PC-9 (cell line): Measurements from ENCODE around the gene TP53BP1. TPM values are rescaled to one million over a fixed set of nuclear protein-coding genes. Genes with fewer than 3 reads are reported as not detected.
"Not testable (repeated sequence)": the region's sequence is repeated elsewhere in the genome, so short reads cannot be mapped to it uniquely, and the experiment has no call there.

ENCODE experiments used
- BruUV-seq: library from RNA; stranded (reverse); fragments of 400-500 nt; replicated peaks from 2 replicates; lab custom pipeline; 2021; lab: Mats Ljungman, UMichigan
- CTCF ChIA-PET: fragments of 300-600 bp; sonication (Branson Sonifier 250); formaldehyde crosslinking; loops from one replicate; lab custom pipeline; 2022; ENCODE audit warnings: antibody characterized with exemption; lab: Charles Lee
- POLR2A ChIA-PET: fragments of 300-600 bp; sonication (Branson Sonifier 250); formaldehyde crosslinking; loops from one replicate; lab custom pipeline; 2022; ENCODE audit warnings: antibody characterized with exemption; ENCODE audit not compliant: unreplicated experiment; lab: Charles Lee
- DNase-seq, 2 experiments: peaks; one replicate each; pipeline versions ENCODE4 v3.0.0 to v3.0.0-alpha.2; 2015 to 2022; ENCODE audit warnings: mixed read lengths in 1 of 2
- H2AFZ ChIP-seq: fragments of 200-600 bp; sonication (generic); 2 replicates; pipeline ENCODE4 v1.8.1; 2017; ENCODE audit warnings: antibody characterized with exemption
- H3F3A ChIP-seq: fragments of 200-600 bp; sonication (generic); 2 replicates; pipeline ENCODE4 v1.8.1; 2017; ENCODE audit warnings: antibody characterized with exemption, mild to moderate bottlenecking, low read depth; ENCODE audit not compliant: insufficient read depth
- H3K27ac ChIP-seq: fragments of 200-600 bp; sonication (generic); 2 replicates; pipeline ENCODE4 v1.6.1; 2016; ENCODE audit warnings: mixed run types
- H3K27me3 ChIP-seq: fragments of 200-600 bp; sonication (generic); 2 replicates; pipeline ENCODE4 v1.6.1; 2016; ENCODE audit warnings: low read depth, mixed run types; ENCODE audit not compliant: insufficient read depth
- H3K36me3 ChIP-seq: fragments of 200-600 bp; sonication (generic); 2 replicates; pipeline ENCODE4 v1.6.1; 2016; ENCODE audit warnings: low read depth, mixed run types
- H3K4me1 ChIP-seq: fragments of 200-600 bp; sonication (generic); replicated peaks from 2 replicates; pipeline ENCODE4 v1.6.1; 2016; ENCODE audit warnings: mixed run types; ENCODE audit not compliant: insufficient read depth
- H3K4me2 ChIP-seq: fragments of 200-600 bp; sonication (generic); 2 replicates; pipeline ENCODE4 v1.6.1; 2017; ENCODE audit warnings: mixed run types
- H3K4me3 ChIP-seq: fragments of 200-600 bp; sonication (generic); 2 replicates; pipeline ENCODE4 v1.6.1; 2016; ENCODE audit warnings: mixed run types
- H3K79me2 ChIP-seq: fragments of 200-600 bp; sonication (generic); 2 replicates; pipeline ENCODE4 v1.6.1; 2017; ENCODE audit warnings: low read depth, mixed run types
- H3K9me2 ChIP-seq: fragments of 200-600 bp; sonication (generic); 2 replicates; pipeline ENCODE4 v1.8.1; 2017; ENCODE audit warnings: mild to moderate bottlenecking; ENCODE audit not compliant: insufficient read depth
- H3K9me3 ChIP-seq: fragments of 200-600 bp; sonication (generic); 2 replicates; pipeline ENCODE4 v1.8.1; 2016; ENCODE audit warnings: low read depth; ENCODE audit not compliant: insufficient read depth
- H4K20me1 ChIP-seq: fragments of 200-600 bp; sonication (generic); 2 replicates; pipeline ENCODE4 v1.8.1; 2017; ENCODE audit not compliant: insufficient read depth
- CTCF ChIP-seq: fragments of 200-600 bp; sonication (generic); conservative IDR thresholded peaks from 2 replicates; pipeline ENCODE4 v1.6.1; 2017; ENCODE audit warnings: mixed run types, antibody characterized with exemption, mild to moderate bottlenecking, moderate library complexity
- EZH2 ChIP-seq: fragments of 200-600 bp; sonication (generic); IDR thresholded peaks from 2 replicates; pipeline ENCODE4 v1.8.0; 2017; ENCODE audit warnings: antibody characterized with exemption, low read depth
- intact Hi-C: fragments of 100-400 bp; cut with micrococcal nuclease; formaldehyde crosslinking; loops from one replicate; pipeline ENCODE4 v1.10.0; 2022; ENCODE audit not compliant: unreplicated experiment
- total RNA-seq: library from RNA; stranded (reverse); gene quantifications from 2 replicates; pipeline ENCODE4 v1.2.3, GENCODE V29; 2021

TP53BP1 gene
- total RNA-seq, 1 experiment from 2014 or later: 66.8 TPM

- TF ChIP-seq EZH2 (no peak), CTCF (no peak)
- no peak overlapping the region for H2AFZ ChIP-seq
- intact Hi-C loops: no loop called here
- no peaks in the 10 kb centered on the region for H3K36me3 ChIP-seq
- ChIA-PET CTCF (no interaction called here), POLR2A (no interaction called here)
- DNase-seq: no peak
- no peak overlapping the region for H3K27ac ChIP-seq
- H3K9me3 ChIP-seq: no peaks in the 10 kb centered on the region
- no peaks in the 10 kb centered on the region for H3K4me1 ChIP-seq
- no TSS peak for BruUV-seq
- H3K27me3 ChIP-seq: no peaks in the 10 kb centered on the region
- no peaks in the 10 kb centered on the region for H4K20me1 ChIP-seq
- H3F3A ChIP-seq: no peaks in the 10 kb centered on the region
- H3K79me2 ChIP-seq: no peaks in the 10 kb centered on the region
- H3K9me2 ChIP-seq: no peaks in the 10 kb centered on the region
- no peak overlapping the region for H3K4me2 ChIP-seq
- no peak overlapping the region for H3K4me3 ChIP-seq
Measured at GRCh38 chr15:43534897-43535296, 41.9 kb upstream of the TP53BP1 start.

GRCh38 chr15:43532826-43533225, 39.9 kb upstream of the TP53BP1 start:
- CTCF ChIA-PET: not testable (repeated sequence)

GRCh38 chr15:43531018-43531670, 38.2 kb upstream of the TP53BP1 start:
- no peaks in the 10 kb centered on the region for H3F3A ChIP-seq
- H3K4me1 ChIP-seq: no peaks in the 10 kb centered on the region
- ChIA-PET CTCF (no interaction called here), POLR2A (no interaction called here)
- no peak for TF ChIP-seq CTCF
- no peak for TF ChIP-seq EZH2
- no peak overlapping the region for H3K4me3 ChIP-seq
- no peaks in the 10 kb centered on the region for H3K79me2 ChIP-seq
- H2AFZ ChIP-seq: no peak overlapping the region
- intact Hi-C loops: no loop called here
- no peak for DNase-seq
- H4K20me1 ChIP-seq: no peaks in the 10 kb centered on the region
- H3K27ac ChIP-seq: no peak overlapping the region
- H3K4me2 ChIP-seq: no peak overlapping the region
- no peaks in the 10 kb centered on the region for H3K27me3 ChIP-seq
- no peaks in the 10 kb centered on the region for H3K9me3 ChIP-seq
- H3K9me2 ChIP-seq: no peaks in the 10 kb centered on the region
- BruUV-seq: no TSS peak
- no peaks in the 10 kb centered on the region for H3K36me3 ChIP-seq

More at GRCh38 chr15:43532826-43533225, 39.9 kb upstream of the TP53BP1 start:
- H3F3A ChIP-seq, H3K36me3 ChIP-seq, H3K27ac ChIP-seq, H3K79me2 ChIP-seq, intact Hi-C loops, H3K9me3 ChIP-seq, H3K9me2 ChIP-seq, H3K27me3 ChIP-seq, H3K4me1 ChIP-seq, DNase-seq, H3K4me2 ChIP-seq, POLR2A ChIA-PET, BruUV-seq, H3K4me3 ChIP-seq, H2AFZ ChIP-seq, H4K20me1 ChIP-seq: not testable (repeated sequence)
